ENCODE measurements around the gene CAMKMT. TPM values are rescaled to one million over a fixed set of nuclear protein-coding genes. Genes with fewer than 3 reads are reported as not detected.
"Not testable (repeated sequence)": the region's sequence is repeated elsewhere in the genome, so short reads cannot be mapped to it uniquely, and the experiment has no call there.

CAMKMT gene
- total and polyA plus RNA-seq, 10 donors, result 4.1 to 26.1 (median 11.0) TPM

GRCh38 chr2:44495544-44495943 lies 133.8 kb downstream of the CAMKMT start:
- intact Hi-C loops (cut with DNase I; ENCODE audit: low total_unique reads), result no loop called here
- 88 to 95% (median 93%) methylated on average over 1 of the region's 1 CpG for WGBS, 5 donors
- Histone ChIP-seq H3K4me1 (no peaks in the 10 kb centered on the region), H3K27ac (no peak overlapping the region), H3K4me3 (no peak overlapping the region), H3K36me3 (no peaks in the 10 kb centered on the region), H3K27me3 (replicated peaks in 1 of 7) (no peaks in the 10 kb centered on the region), H3K9me3 (no peaks in the 10 kb centered on the region)
- DNase-seq, result no peak
- TF ChIP-seq POLR2AphosphoS5 (IDR thresholded peaks at IDR 0.05) (no peak), POLR2A (IDR thresholded peaks at IDR 0.05) (no peak), CTCF (IDR thresholded peaks at IDR 0.05 in 8 of 11, conservative IDR thresholded peaks at IDR 0.05 in 3 of 11) (no peak)

DNA sequence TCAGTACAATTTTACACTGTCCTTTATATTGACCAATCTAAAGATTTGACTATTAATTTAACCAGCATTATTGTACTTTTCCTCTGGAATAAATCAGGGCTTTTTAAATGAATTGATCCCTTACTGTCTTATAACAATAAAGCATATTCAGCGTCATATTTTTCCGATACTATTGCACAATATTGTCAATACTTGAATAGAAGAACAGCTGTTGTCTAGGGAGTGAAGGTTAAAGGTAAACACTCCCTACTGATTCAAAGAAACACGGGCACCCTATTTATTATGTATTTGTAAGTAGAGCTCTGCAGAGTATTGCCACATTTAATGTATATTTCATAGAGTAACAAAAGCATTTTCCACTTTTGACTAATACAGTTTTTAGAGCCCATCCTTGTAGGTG lies 134.4 kb downstream of the CAMKMT start:
- Histone ChIP-seq H3K27ac (no peak overlapping the region), H3K27me3 (replicated peaks in 1 of 7) (no peaks in the 10 kb centered on the region), H3K9me3 (no peaks in the 10 kb centered on the region), H3K36me3 (no peaks in the 10 kb centered on the region), H3K4me1 (no peaks in the 10 kb centered on the region), H3K4me3 (no peak overlapping the region)
- 92 to 97% (median 97%) methylated on average over 3 of the region's 3 CpGs for WGBS, 5 donors
- DNase-seq, result no peak
- intact Hi-C loops (cut with DNase I; ENCODE audit: low total_unique reads), result no loop called here
- TF ChIP-seq POLR2AphosphoS5 (IDR thresholded peaks at IDR 0.05), result no peak
- TF ChIP-seq POLR2A (IDR thresholded peaks at IDR 0.05), result no peak
- no peak for TF ChIP-seq CTCF (IDR thresholded peaks at IDR 0.05 in 8 of 11, conservative IDR thresholded peaks at IDR 0.05 in 3 of 11)

DNA sequence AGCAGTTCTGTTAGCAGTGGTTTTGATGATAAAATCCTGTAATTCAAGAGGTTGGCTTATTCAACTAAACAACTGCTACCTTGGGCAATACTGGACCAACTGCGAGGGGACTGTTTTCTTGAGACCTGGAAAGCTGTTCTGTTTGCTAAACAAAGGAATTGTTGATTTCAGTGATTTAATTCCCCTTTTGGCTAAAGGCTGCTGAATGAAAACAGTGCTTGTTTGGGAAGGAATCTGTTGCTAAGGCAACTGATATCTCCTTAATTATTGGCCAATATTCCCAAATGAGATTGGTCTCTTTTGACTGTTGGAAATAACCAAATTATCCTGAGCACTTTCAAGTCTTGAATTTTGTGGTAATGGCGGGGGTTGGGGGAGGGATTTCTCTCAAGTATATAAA lies 136.8 kb downstream of the CAMKMT start:
- intact Hi-C loops (cut with DNase I; ENCODE audit: low total_unique reads), result no loop called here

GRCh38 chr2:44505664-44506063 lies 143.9 kb downstream of the CAMKMT start:
- DNase-seq; H3K4me3 ChIP-seq; H3K9me3 ChIP-seq; H3K27me3 ChIP-seq (replicated peaks in 1 of 7); H3K36me3 ChIP-seq; H3K27ac ChIP-seq; intact Hi-C loops (cut with DNase I; ENCODE audit: low total_unique reads); H3K4me1 ChIP-seq: not testable (repeated sequence)
- WGBS, 5 donors, result 93 to 99% (median 97%) methylated on average over 7 of the region's 7 CpGs

More for the DNA sequence above, 136.8 kb downstream of the CAMKMT start:
- H3K4me1 ChIP-seq, result no peaks in the 10 kb centered on the region
- no peak for DNase-seq
- WGBS, 5 donors, result 90 to 97% (median 92%) methylated on average over 2 of the region's 2 CpGs
- TF ChIP-seq POLR2A (IDR thresholded peaks at IDR 0.05) (no peak), POLR2AphosphoS5 (IDR thresholded peaks at IDR 0.05) (no peak), CTCF (IDR thresholded peaks at IDR 0.05 in 8 of 11, conservative IDR thresholded peaks at IDR 0.05 in 3 of 11) (no peak)
- H3K36me3 ChIP-seq, result no peaks in the 10 kb centered on the region
- H3K27ac ChIP-seq, result no peak overlapping the region
- H3K27me3 ChIP-seq (replicated peaks in 1 of 7), result no peaks in the 10 kb centered on the region
- H3K4me3 ChIP-seq, result no peak overlapping the region
- H3K9me3 ChIP-seq, result no peaks in the 10 kb centered on the region

DNA sequence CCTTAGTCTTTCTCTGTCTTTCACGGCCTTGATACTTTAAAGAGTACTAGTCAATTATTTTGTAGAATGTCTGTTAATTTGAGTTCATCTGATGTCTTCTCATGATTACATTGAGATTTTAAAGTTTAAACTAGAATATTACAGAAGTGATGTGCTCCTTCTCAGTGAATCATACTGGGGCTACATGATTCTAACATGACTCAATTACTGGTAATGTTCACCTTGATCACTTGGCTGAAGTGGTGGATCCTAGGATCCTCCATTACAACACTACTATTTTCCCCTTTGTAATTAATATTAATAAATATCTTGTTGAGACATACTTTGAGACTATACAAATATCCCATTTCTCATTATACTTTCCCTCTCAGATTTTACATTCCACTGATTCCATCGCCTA lies 148.5 kb downstream of the CAMKMT start:
- Histone ChIP-seq H3K4me3 (no peak overlapping the region), H3K4me1 (no peaks in the 10 kb centered on the region), H3K9me3 (no peaks in the 10 kb centered on the region), H3K27ac (no peak overlapping the region), H3K36me3 (no peaks in the 10 kb centered on the region), H3K27me3 (replicated peaks in 1 of 7) (no peaks in the 10 kb centered on the region)
- no peak for TF ChIP-seq POLR2AphosphoS5 (IDR thresholded peaks at IDR 0.05)
- TF ChIP-seq CTCF (IDR thresholded peaks at IDR 0.05 in 8 of 11, conservative IDR thresholded peaks at IDR 0.05 in 3 of 11), result no peak
- no peak for TF ChIP-seq POLR2A (IDR thresholded peaks at IDR 0.05)
- no peak for DNase-seq
- WGBS, 5 donors, result 96 to 100% (median 97%) methylated on average over 2 of the region's 2 CpGs
- intact Hi-C loops (cut with DNase I; ENCODE audit: low total_unique reads), result no loop called here

Measured in spleen (tissue), 11 donors.